Measurements from ENCODE around the gene TMEM132C. TPM values are rescaled to one million over a fixed set of nuclear protein-coding genes. Genes with fewer than 3 reads are reported as not detected.

TMEM132C gene
- total and polyA plus RNA-seq, 3 donors from 2014 or later, result 2.9 to 5.5 (median 3.3) TPM

- TF ChIP-seq POLR2A (IDR thresholded peaks at IDR 0.05), result no peak
- no peak for TF ChIP-seq CTCF (IDR thresholded peaks at IDR 0.05)
- 20 to 28% methylated on average over 9 of the region's 9 CpGs for WGBS, 2 donors
- H3K36me3 ChIP-seq (ENCODE audit: low read depth, missing control alignments), result no peaks in the 10 kb centered on the region
- DNase-seq, result peak; percentile 39
- no peaks in the 10 kb centered on the region for H3K9me3 ChIP-seq
- H3K4me1 ChIP-seq, result peaks cover 33% of the 10 kb centered on the region
- H3K27ac ChIP-seq, result peak overlapping the region; percentile 42 to 70
- no peaks in the 10 kb centered on the region for H3K27me3 ChIP-seq
- no peak overlapping the region for H3K4me3 ChIP-seq
- intact Hi-C loops (cut with DNase I; ENCODE audit: low total_unique reads), result no loop called here
Observed at GRCh38 chr12:128338386-128339125, 71.6 kb downstream of the TMEM132C start.

- Histone ChIP-seq H3K4me3 (no peak overlapping the region), H3K27ac (peak overlapping the region; percentile 42 to 70), H3K27me3 (no peaks in the 10 kb centered on the region), H3K4me1 (peaks cover 33% of the 10 kb centered on the region), H3K36me3 (ENCODE audit: low read depth, missing control alignments) (no peaks in the 10 kb centered on the region), H3K9me3 (no peaks in the 10 kb centered on the region)
- TF ChIP-seq CTCF (IDR thresholded peaks at IDR 0.05) (no peak), POLR2A (IDR thresholded peaks at IDR 0.05) (no peak)
- intact Hi-C loops (cut with DNase I; ENCODE audit: low total_unique reads), result no loop called here
- 12 to 24% methylated on average over 5 to 6 of the region's 6 CpGs for WGBS, 2 donors
- DNase-seq, result peak; percentile 76
Observed at GRCh38 chr12:128339126-128339520, 72.2 kb downstream of the TMEM132C start.

- H3K9me3 ChIP-seq, result no peaks in the 10 kb centered on the region
- 30 to 41% methylated on average over 1 of the region's 1 CpG for WGBS, 2 donors
- no peak for TF ChIP-seq POLR2A (IDR thresholded peaks at IDR 0.05)
- TF ChIP-seq CTCF (IDR thresholded peaks at IDR 0.05), result no peak
- no peak for DNase-seq
- no peak overlapping the region for H3K4me3 ChIP-seq
- no peaks in the 10 kb centered on the region for H3K36me3 ChIP-seq (ENCODE audit: low read depth, missing control alignments)
- intact Hi-C loops (cut with DNase I; ENCODE audit: low total_unique reads), result no loop called here
- H3K27ac ChIP-seq, result peak overlapping the region in 1 of 2 donors; percentile 62
- peaks cover 33% of the 10 kb centered on the region for H3K4me1 ChIP-seq
- H3K27me3 ChIP-seq, result no peaks in the 10 kb centered on the region
Observed at GRCh38 chr12:128339631-128340030, 72.7 kb downstream of the TMEM132C start.

GRCh38 chr12:128353301-128353700, 86.3 kb downstream of the TMEM132C start:
- intact Hi-C loops (cut with DNase I; ENCODE audit: low total_unique reads), result no loop called here
- no peak for TF ChIP-seq POLR2A (IDR thresholded peaks at IDR 0.05)
- TF ChIP-seq CTCF (IDR thresholded peaks at IDR 0.05), result no peak

GRCh38 chr12:128356547-128356946, 89.6 kb downstream of the TMEM132C start:
- no peak for DNase-seq
- TF ChIP-seq POLR2A (IDR thresholded peaks at IDR 0.05) (no peak), CTCF (IDR thresholded peaks at IDR 0.05) (no peak)

More at GRCh38 chr12:128353301-128353700, 86.3 kb downstream of the TMEM132C start:
- DNase-seq, result no peak
- no peak overlapping the region for H3K4me3 ChIP-seq
- no peaks in the 10 kb centered on the region for H3K27me3 ChIP-seq
- no peaks in the 10 kb centered on the region for H3K36me3 ChIP-seq (ENCODE audit: low read depth, missing control alignments)
- H3K9me3 ChIP-seq, result no peaks in the 10 kb centered on the region
- no peaks in the 10 kb centered on the region for H3K4me1 ChIP-seq
- H3K27ac ChIP-seq, result no peak overlapping the region
- WGBS, 2 donors, result 46 to 55% methylated on average over 12 of the region's 12 CpGs

More at GRCh38 chr12:128356547-128356946, 89.6 kb downstream of the TMEM132C start:
- 82 to 84% methylated on average over 7 of the region's 7 CpGs for WGBS, 2 donors
- Histone ChIP-seq H3K4me3 (no peak overlapping the region), H3K36me3 (ENCODE audit: low read depth, missing control alignments) (no peaks in the 10 kb centered on the region), H3K27me3 (no peaks in the 10 kb centered on the region), H3K4me1 (no peaks in the 10 kb centered on the region), H3K27ac (no peak overlapping the region), H3K9me3 (no peaks in the 10 kb centered on the region)
- intact Hi-C loops (cut with DNase I; ENCODE audit: low total_unique reads), result no loop called here
